ENCODE data around the gene DDRGK1. TPM values are rescaled to one million over a fixed set of nuclear protein-coding genes. Genes with fewer than 3 reads are reported as not detected.
A peak's percentile ranks its signal among the peaks of the same experiment; 100 is the strongest.

The DDRGK1 gene
- polyA plus RNA-seq, 3 donors, result 39.9 to 42.7 (median 42.6) TPM

GRCh38 chr20:3226864-3227263, 22.4 kb upstream of the DDRGK1 start:
- H2AFZ ChIP-seq (ENCODE audit: insufficient read depth, low read depth, low read length, poor library complexity, severe bottlenecking), result no peak overlapping the region
- no peak overlapping the region for H3K4me3 ChIP-seq (replicated peaks in 1 of 3; ENCODE audit: low read depth in 2 of 3, low read length in 3 of 3)
- H3K27ac ChIP-seq (ENCODE audit: low read depth in 1 of 2, low read length in 2 of 2), result no peak overlapping the region
- no peaks in the 10 kb centered on the region for H4K20me1 ChIP-seq (ENCODE audit: insufficient read depth, low read length)
- WGBS (ENCODE audit: insufficient coverage), result 97% methylated on average over 13 of the region's 14 CpGs
- no peaks in the 10 kb centered on the region for H3K79me2 ChIP-seq (ENCODE audit: insufficient read depth, low read length)
- intact Hi-C loops (cut with micrococcal nuclease), result no loop called here
- H3K4me1 ChIP-seq (ENCODE audit: control insufficient read depth in 1 of 2, insufficient read depth in 2 of 2, low read length in 2 of 2), result peaks cover 0 to 6% of the 10 kb centered on the region in 2 donors
- Mint-ChIP-seq H3K4me3 (no peak overlapping the region), H3K27ac (peak overlapping the region in 2 of 7 donors; percentile 55 to 58), H3K4me1 (peaks cover 5% of the 10 kb centered on the region), H3K27me3 (ENCODE audit: low read depth in 3 of 3) (peaks cover 0 to 1% (median 0%) of the 10 kb centered on the region in 3 donors), H3K9me3 (no peaks in the 10 kb centered on the region), H3K36me3 (peaks cover 23 to 37% of the 10 kb centered on the region in 2 donors)
- H3K9me3 ChIP-seq (replicated peaks in 1 of 2; ENCODE audit: control insufficient read depth in 1 of 2, insufficient read depth in 1 of 2, low read length in 2 of 2), result no peaks in the 10 kb centered on the region
- no peak overlapping the region for H3K9ac ChIP-seq (ENCODE audit: insufficient read depth, low read length, poor library complexity, severe bottlenecking)
- DNase-seq, result no peak
- H3K4me2 ChIP-seq (replicated peaks; ENCODE audit: extremely low read depth, low read length, poor library complexity, severe bottlenecking), result no peak overlapping the region
- TF ChIP-seq CTCF (IDR thresholded peaks at IDR 0.05), result no peak
- H3K36me3 ChIP-seq (replicated peaks in 1 of 2; ENCODE audit: control insufficient read depth in 1 of 2, insufficient read depth in 2 of 2, low read length in 2 of 2), result peaks cover 17 to 28% of the 10 kb centered on the region in 2 donors
- no peaks in the 10 kb centered on the region for H3K27me3 ChIP-seq (ENCODE audit: control insufficient read depth in 2 of 2, insufficient read depth in 2 of 2, low read length in 2 of 2)

- H3K27me3 Mint-ChIP-seq (ENCODE audit: low read depth in 3 of 3), result peaks cover 0 to 2% (median 0%) of the 10 kb centered on the region in 3 donors
- no peak overlapping the region for H3K4me3 Mint-ChIP-seq
- peaks cover 31 to 45% of the 10 kb centered on the region in 2 donors for H3K36me3 Mint-ChIP-seq
- Histone ChIP-seq H3K4me1 (ENCODE audit: control insufficient read depth in 1 of 2, insufficient read depth in 2 of 2, low read length in 2 of 2) (peaks cover 0 to 6% of the 10 kb centered on the region in 2 donors), H3K4me3 (replicated peaks in 1 of 3; ENCODE audit: low read depth in 2 of 3, low read length in 3 of 3) (no peak overlapping the region), H3K9ac (ENCODE audit: insufficient read depth, low read length, poor library complexity, severe bottlenecking) (no peak overlapping the region), H3K79me2 (ENCODE audit: insufficient read depth, low read length) (no peaks in the 10 kb centered on the region), H3K36me3 (replicated peaks in 1 of 2; ENCODE audit: control insufficient read depth in 1 of 2, insufficient read depth in 2 of 2, low read length in 2 of 2) (peaks cover 24 to 36% of the 10 kb centered on the region in 2 donors), H3K27me3 (ENCODE audit: control insufficient read depth in 2 of 2, insufficient read depth in 2 of 2, low read length in 2 of 2) (no peaks in the 10 kb centered on the region), H3K27ac (ENCODE audit: low read depth in 1 of 2, low read length in 2 of 2) (no peak overlapping the region), H4K20me1 (ENCODE audit: insufficient read depth, low read length) (no peaks in the 10 kb centered on the region), H3K9me3 (replicated peaks in 1 of 2; ENCODE audit: control insufficient read depth in 1 of 2, insufficient read depth in 1 of 2, low read length in 2 of 2) (no peaks in the 10 kb centered on the region), H2AFZ (ENCODE audit: insufficient read depth, low read depth, low read length, poor library complexity, severe bottlenecking) (no peak overlapping the region), H3K4me2 (replicated peaks; ENCODE audit: extremely low read depth, low read length, poor library complexity, severe bottlenecking) (no peak overlapping the region)
- H3K4me1 Mint-ChIP-seq, result peaks cover 5% of the 10 kb centered on the region
- no peak for TF ChIP-seq CTCF (IDR thresholded peaks at IDR 0.05)
- intact Hi-C loops (cut with micrococcal nuclease), result no loop called here
- no peak for DNase-seq
- no peaks in the 10 kb centered on the region for H3K9me3 Mint-ChIP-seq
- WGBS (ENCODE audit: insufficient coverage), result 94% methylated on average over 9 of the region's 10 CpGs
- H3K27ac Mint-ChIP-seq, result no peak overlapping the region
Measured at GRCh38 chr20:3226093-3226492, 21.6 kb upstream of the DDRGK1 start.
